Neural cell (in vitro differentiated cells): ENCODE results near the gene CCT5. TPM values are rescaled to one million over a fixed set of nuclear protein-coding genes. Genes with fewer than 3 reads are reported as not detected.

Experiments used
- H2AFZ ChIP-seq: fragments of 200-600, 300-800 bp; sonication (generic), shearing (Covaris generic); 2 replicates; pipeline ENCODE4 v1.6.0; 2014; ENCODE audit warnings: low read depth, mild to moderate bottlenecking, antibody characterized with exemption, low read length, moderate library complexity
- H3F3A ChIP-seq: fragments of 200-600 bp; shearing (Covaris generic); 2 replicates; pipeline ENCODE4 v1.6.1; 2016; ENCODE audit warnings: mild to moderate bottlenecking, moderate library complexity, mixed read lengths, antibody characterized with exemption, low read length; ENCODE audit not compliant: insufficient read depth, poor library complexity, severe bottlenecking
- H3K27ac ChIP-seq: fragments of 200-600, 300-800 bp; sonication (generic), shearing (Covaris generic); 2 replicates; pipeline ENCODE4 v1.5.1; 2014; ENCODE audit warnings: mild to moderate bottlenecking, low read length, moderate library complexity
- H3K27me3 ChIP-seq: fragments of 300-800, 200-600 bp; sonication (generic), shearing (Covaris generic); 2 replicates; pipeline ENCODE4 v1.6.0; 2014; ENCODE audit warnings: mild to moderate bottlenecking, low read depth, low read length, moderate library complexity; ENCODE audit not compliant: insufficient read depth
- H3K36me3 ChIP-seq: fragments of 300-800, 200-600 bp; sonication (generic), shearing (Covaris generic); 2 replicates; pipeline ENCODE4 v1.5.1; 2014; ENCODE audit warnings: mild to moderate bottlenecking, antibody characterized with exemption, low read length, moderate library complexity; ENCODE audit not compliant: insufficient read depth
- H3K4me2 ChIP-seq: fragments of 300-800, 200-600 bp; sonication (generic), shearing (Covaris generic); 2 replicates; pipeline ENCODE4 v1.6.0; 2014; ENCODE audit warnings: mild to moderate bottlenecking, low read length
- H3K4me3 ChIP-seq: fragments of 300-800, 200-600 bp; sonication (generic), shearing (Covaris generic); 2 replicates; pipeline ENCODE4 v1.5.1; 2014; ENCODE audit warnings: mild to moderate bottlenecking, low read length, moderate library complexity
- H3K79me2 ChIP-seq: fragments of 200-600 bp; shearing (Covaris generic); replicated peaks from 2 replicates; pipeline ENCODE4 v1.6.0; 2014; ENCODE audit warnings: mild to moderate bottlenecking, low read length, moderate library complexity; ENCODE audit not compliant: insufficient read depth
- H3K9ac ChIP-seq: fragments of 300-800, 200-600 bp; sonication (generic), shearing (Covaris generic); 2 replicates; pipeline ENCODE4 v1.6.1; 2016; ENCODE audit warnings: mild to moderate bottlenecking, low read length, mixed read lengths
- H3K9me2 ChIP-seq: fragments of 200-600 bp; shearing (Covaris generic); 2 replicates; pipeline ENCODE4 v1.6.1; 2016; ENCODE audit warnings: mild to moderate bottlenecking, low read length, mixed read lengths; ENCODE audit not compliant: insufficient read depth
- H3K9me3 ChIP-seq: fragments of 200-600, 300-800 bp; sonication (generic), shearing (Covaris generic); 2 replicates; pipeline ENCODE4 v1.6.1; 2016; ENCODE audit warnings: mild to moderate bottlenecking, mixed run types, low read length, moderate library complexity, mixed read lengths
- H4K20me1 ChIP-seq: fragments of 200-600 bp; shearing (Covaris generic); 2 replicates; pipeline ENCODE4 v1.6.1; 2016; ENCODE audit warnings: mild to moderate bottlenecking, mixed run types; ENCODE audit not compliant: insufficient read depth
- CTCF ChIP-seq: fragments of 450-650 bp; IDR thresholded peaks from 2 replicates; pipeline ENCODE4 v1.5.1; 2014; ENCODE audit warnings: antibody characterized with exemption, mild to moderate bottlenecking, moderate library complexity; ENCODE audit not compliant: poor library complexity, severe bottlenecking
- EP300 ChIP-seq: fragments of 450-650 bp; conservative IDR thresholded peaks from 2 replicates; pipeline ENCODE4 v1.6.1; 2014; ENCODE audit warnings: antibody characterized with exemption, mild to moderate bottlenecking, moderate library complexity; ENCODE audit not compliant: poor library complexity, severe bottlenecking
- EZH2 ChIP-seq: fragments of 200-600, 300-800 bp; shearing (Covaris generic), sonication (generic); IDR thresholded peaks from 2 replicates; pipeline ENCODE4 v1.6.1; 2014; ENCODE audit warnings: antibody characterized with exemption, low read length, borderline replicate concordance, mild to moderate bottlenecking; ENCODE audit not compliant: insufficient read depth, poor library complexity, severe bottlenecking
- MXI1 ChIP-seq: fragments of 450-650 bp; conservative IDR thresholded peaks from 2 replicates; pipeline ENCODE4 v1.6.1; 2014; ENCODE audit warnings: antibody characterized with exemption, mild to moderate bottlenecking; ENCODE audit not compliant: poor library complexity, severe bottlenecking
- POLR2AphosphoS5 ChIP-seq: IDR thresholded peaks from 2 replicates; pipeline ENCODE4 v1.6.1; 2012
- RAD21 ChIP-seq: fragments of 450-650 bp; conservative IDR thresholded peaks from 2 replicates; pipeline ENCODE4 v1.6.1; 2014; ENCODE audit warnings: antibody characterized with exemption, mild to moderate bottlenecking, moderate library complexity
- REST ChIP-seq: IDR thresholded peaks from 2 replicates; pipeline ENCODE4 v1.6.1; 2012; ENCODE audit warnings: borderline replicate concordance
- SMC3 ChIP-seq: fragments of 450-650 bp; conservative IDR thresholded peaks from 2 replicates; pipeline ENCODE4 v1.6.1; 2014; ENCODE audit warnings: antibody characterized with exemption, mild to moderate bottlenecking, moderate library complexity; ENCODE audit not compliant: poor library complexity
- TAF1 ChIP-seq: IDR thresholded peaks from 2 replicates; pipeline ENCODE4 v1.6.1; 2012; ENCODE audit warnings: low read depth
- polyA plus RNA-seq: library from polyadenylated mRNA; depleted of rRNA; stranded (reverse); fragments of >200 nt; gene quantifications from 2 replicates; pipeline ENCODE4 v1.2.3, GENCODE V29; 2014

CCT5 gene
- polyA plus RNA-seq, 1 donor from 2014 or later, result 455 TPM

GRCh38 chr5:10220248-10220647 lies 29.8 kb upstream of the CCT5 start:
- TF ChIP-seq MXI1 (no peak), RAD21 (no peak), CTCF (peak; percentile 19), POLR2AphosphoS5 (no peak)
- no peaks in the 10 kb centered on the region for H4K20me1 ChIP-seq
- H2AFZ ChIP-seq, result no peak overlapping the region
- no peak overlapping the region for H3K27ac ChIP-seq
- H3K4me2 ChIP-seq, result no peak overlapping the region
- H3K9me3 ChIP-seq, result no peaks in the 10 kb centered on the region
- no peaks in the 10 kb centered on the region for H3K36me3 ChIP-seq
- no peak overlapping the region for H3K9ac ChIP-seq
- no peak overlapping the region for H3K4me3 ChIP-seq
- no peaks in the 10 kb centered on the region for H3K27me3 ChIP-seq
- H3K9me2 ChIP-seq, result no peaks in the 10 kb centered on the region
- no peaks in the 10 kb centered on the region for H3F3A ChIP-seq
- no peaks in the 10 kb centered on the region for H3K79me2 ChIP-seq

- Histone ChIP-seq H3K9me3 (no peaks in the 10 kb centered on the region), H3K27ac (no peak overlapping the region), H3F3A (no peaks in the 10 kb centered on the region), H3K79me2 (no peaks in the 10 kb centered on the region), H3K4me2 (no peak overlapping the region), H4K20me1 (no peaks in the 10 kb centered on the region), H3K27me3 (no peaks in the 10 kb centered on the region), H3K9ac (no peak overlapping the region), H2AFZ (no peak overlapping the region), H3K9me2 (no peaks in the 10 kb centered on the region), H3K36me3 (no peaks in the 10 kb centered on the region), H3K4me3 (no peak overlapping the region)
- TF ChIP-seq CTCF, result no peak
- no peak for TF ChIP-seq EZH2
- TF ChIP-seq EP300, result no peak
- no peak for TF ChIP-seq REST
- TF ChIP-seq RAD21, result no peak
- TF ChIP-seq POLR2AphosphoS5, result no peak
- TF ChIP-seq TAF1, result no peak
- TF ChIP-seq MXI1, result no peak
- no peak for TF ChIP-seq SMC3
Observed at GRCh38 chr5:10222326-10222725, 27.8 kb upstream of the CCT5 start.
